SU-DHL-6 (cell line): ENCODE data around the gene GPR176.

ENCODE experiments used
- EZH2phosphoT487 ChIP-seq: fragments of 200-600 bp; sonication (generic), shearing (Covaris generic); conservative IDR thresholded peaks from 2 replicates; pipeline ENCODE4 v1.6.1; 2018; ENCODE audit warnings: mild to moderate bottlenecking, antibody characterized with exemption, low read length, moderate library complexity, mixed read lengths
- TF ChIP-seq, protein P1 (sequence below): fragments of 200-600 bp; sonication (generic); IDR thresholded peaks from one replicate; pipeline ENCODE4 v1.5.1; 2017; ENCODE audit warnings: antibody characterized with exemption, mild to moderate bottlenecking, low read length, moderate library complexity; ENCODE audit not compliant: insufficient read depth, poor library complexity, severe bottlenecking

DNA sequence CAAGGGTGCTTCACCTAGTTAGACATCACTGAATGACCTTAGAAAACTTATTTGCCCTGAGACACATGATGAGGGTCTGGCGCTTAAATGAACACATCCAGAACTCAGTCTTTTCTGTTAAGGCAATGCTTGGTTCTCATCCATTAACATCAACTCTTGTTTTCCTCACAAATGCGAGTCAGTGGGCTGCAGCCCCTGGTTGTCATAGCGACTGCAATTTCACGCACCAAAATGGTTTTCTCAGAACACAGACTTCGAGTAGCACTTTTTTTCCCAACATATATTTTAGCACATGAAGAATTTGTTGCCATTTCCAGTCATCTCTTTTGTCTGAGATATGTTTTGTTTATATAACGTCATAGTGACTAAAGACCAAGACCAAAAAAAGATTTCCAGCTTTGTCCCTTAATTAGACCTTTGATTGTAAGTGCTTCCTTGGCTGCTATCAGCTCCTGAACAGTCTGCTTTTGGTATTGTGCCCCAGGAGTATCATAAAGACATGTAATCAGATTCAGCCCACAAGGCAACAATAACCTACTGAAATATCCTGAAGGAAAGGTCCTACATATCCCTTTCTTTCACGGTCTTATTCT, 68.5 kb downstream of the GPR176 start:
- TF ChIP-seq, protein P1, sequence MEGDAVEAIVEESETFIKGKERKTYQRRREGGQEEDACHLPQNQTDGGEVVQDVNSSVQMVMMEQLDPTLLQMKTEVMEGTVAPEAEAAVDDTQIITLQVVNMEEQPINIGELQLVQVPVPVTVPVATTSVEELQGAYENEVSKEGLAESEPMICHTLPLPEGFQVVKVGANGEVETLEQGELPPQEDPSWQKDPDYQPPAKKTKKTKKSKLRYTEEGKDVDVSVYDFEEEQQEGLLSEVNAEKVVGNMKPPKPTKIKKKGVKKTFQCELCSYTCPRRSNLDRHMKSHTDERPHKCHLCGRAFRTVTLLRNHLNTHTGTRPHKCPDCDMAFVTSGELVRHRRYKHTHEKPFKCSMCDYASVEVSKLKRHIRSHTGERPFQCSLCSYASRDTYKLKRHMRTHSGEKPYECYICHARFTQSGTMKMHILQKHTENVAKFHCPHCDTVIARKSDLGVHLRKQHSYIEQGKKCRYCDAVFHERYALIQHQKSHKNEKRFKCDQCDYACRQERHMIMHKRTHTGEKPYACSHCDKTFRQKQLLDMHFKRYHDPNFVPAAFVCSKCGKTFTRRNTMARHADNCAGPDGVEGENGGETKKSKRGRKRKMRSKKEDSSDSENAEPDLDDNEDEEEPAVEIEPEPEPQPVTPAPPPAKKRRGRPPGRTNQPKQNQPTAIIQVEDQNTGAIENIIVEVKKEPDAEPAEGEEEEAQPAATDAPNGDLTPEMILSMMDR, result no peak
- TF ChIP-seq EZH2phosphoT487, result no peak
